Testis (tissue), 3 donors: Measurements from ENCODE around the gene JAKMIP2. TPM values are rescaled to one million over a fixed set of nuclear protein-coding genes. Genes with fewer than 3 reads are reported as not detected.

Experiments
- DNase-seq: peaks from one replicate; pipeline ENCODE4 v3.0.0-alpha.2; 2019
- H3K27ac ChIP-seq, 2 donors: fragments of 200-600 bp; sonication (generic); one replicate each; pipeline ENCODE4 v1.5.1; 2019
- H3K27me3 ChIP-seq: fragments of 200-600 bp; sonication (generic); one replicate; pipeline ENCODE4 v1.5.1; 2019
- H3K36me3 ChIP-seq: fragments of 200-600 bp; sonication (generic); one replicate; pipeline ENCODE4 v1.5.1; 2017; ENCODE audit warnings: low read depth; ENCODE audit errors: missing control alignments
- H3K4me1 ChIP-seq: fragments of 200-600 bp; sonication (generic); one replicate; pipeline ENCODE4 v1.5.1; 2019
- H3K4me3 ChIP-seq, 2 donors: fragments of 200-600 bp; sonication (generic); one replicate each; pipeline ENCODE4 v1.5.1; 2017 to 2019
- H3K9me3 ChIP-seq: fragments of 200-600 bp; sonication (generic); one replicate; pipeline ENCODE4 v1.5.1; 2017
- POLR2A ChIP-seq: fragments of 450-650 bp; IDR thresholded peaks from one replicate; pipeline ENCODE4 v1.6.1; 2017; ENCODE audit warnings: antibody characterized with exemption, mild to moderate bottlenecking, moderate library complexity
- WGBS, 2 donors: methylation state at CpG; one replicate each; pipeline ENCODE4 v1.1.5; 2018; 5-methylcytosine and 5-hydroxymethylcytosine counted together
- intact Hi-C: fragments of 100-400 bp; cut with DNase I; formaldehyde crosslinking; loops from one replicate; pipeline ENCODE4 v1.15.1; 2023; ENCODE audit warnings: low total_unique reads
- polyA plus RNA-seq: library from polyadenylated mRNA; stranded (reverse); fragments of 350-450 nt; fragmentation: Illumina TruSeq; extraction: RNeasy Lipid Tissue Mini Kit (QIAGEN cat#74804); gene quantifications from one replicate; pipeline ENCODE4 v1.2.3, GENCODE V29; 2014; ENCODE audit warnings: low read depth, low replicate concordance; ENCODE audit not compliant: insufficient read depth
- total RNA-seq, 2 donors: library from RNA; depleted of rRNA; stranded (reverse); fragments of >200 nt; gene quantifications; one replicate each; pipeline ENCODE4 v1.2.3, GENCODE V29; 2016
- TF ChIP-seq, protein P1 (sequence below), 3 experiments: fragments of 450-650 bp in 2 of 3; fragments of 200-600 bp in 1 of 3; sonication (generic) in 1 of 3; IDR thresholded peaks; one replicate each; pipeline ENCODE4 v1.5.1; 2016 to 2019; ENCODE audit warnings: antibody characterized with exemption in 3 of 3, mild to moderate bottlenecking in 2 of 3, moderate library complexity in 1 of 3

The JAKMIP2 gene
- total and polyA plus RNA-seq, 3 donors from 2014 or later, result 1.7 to 7.7 (median 3.4) TPM

DNA sequence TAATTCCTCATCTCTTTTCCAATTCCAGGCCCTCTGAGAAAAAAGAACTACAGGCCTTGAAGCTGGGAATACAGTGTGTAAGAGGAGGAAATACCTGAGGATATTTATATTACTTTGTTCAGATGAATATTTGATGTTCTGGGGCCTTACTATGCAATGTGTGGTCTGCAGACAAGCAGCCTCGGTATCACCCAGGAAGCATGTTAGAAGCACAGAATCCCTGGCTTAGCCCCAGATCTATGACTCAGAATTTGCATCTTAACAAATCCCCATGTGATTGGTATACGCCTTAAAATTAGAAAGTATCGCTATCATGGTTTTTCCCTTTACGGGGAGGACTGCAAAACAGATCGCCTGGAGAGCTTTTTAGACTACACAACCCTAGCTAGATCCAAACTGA, 121.0 kb downstream of the JAKMIP2 start:
- no peaks in the 10 kb centered on the region for H3K27me3 ChIP-seq
- no peaks in the 10 kb centered on the region for H3K9me3 ChIP-seq
- H3K27ac ChIP-seq, result no peak overlapping the region
- WGBS, 2 donors, result 92% methylated on average over 5 of the region's 5 CpGs
- TF ChIP-seq, protein P1, sequence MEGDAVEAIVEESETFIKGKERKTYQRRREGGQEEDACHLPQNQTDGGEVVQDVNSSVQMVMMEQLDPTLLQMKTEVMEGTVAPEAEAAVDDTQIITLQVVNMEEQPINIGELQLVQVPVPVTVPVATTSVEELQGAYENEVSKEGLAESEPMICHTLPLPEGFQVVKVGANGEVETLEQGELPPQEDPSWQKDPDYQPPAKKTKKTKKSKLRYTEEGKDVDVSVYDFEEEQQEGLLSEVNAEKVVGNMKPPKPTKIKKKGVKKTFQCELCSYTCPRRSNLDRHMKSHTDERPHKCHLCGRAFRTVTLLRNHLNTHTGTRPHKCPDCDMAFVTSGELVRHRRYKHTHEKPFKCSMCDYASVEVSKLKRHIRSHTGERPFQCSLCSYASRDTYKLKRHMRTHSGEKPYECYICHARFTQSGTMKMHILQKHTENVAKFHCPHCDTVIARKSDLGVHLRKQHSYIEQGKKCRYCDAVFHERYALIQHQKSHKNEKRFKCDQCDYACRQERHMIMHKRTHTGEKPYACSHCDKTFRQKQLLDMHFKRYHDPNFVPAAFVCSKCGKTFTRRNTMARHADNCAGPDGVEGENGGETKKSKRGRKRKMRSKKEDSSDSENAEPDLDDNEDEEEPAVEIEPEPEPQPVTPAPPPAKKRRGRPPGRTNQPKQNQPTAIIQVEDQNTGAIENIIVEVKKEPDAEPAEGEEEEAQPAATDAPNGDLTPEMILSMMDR (IDR thresholded peaks at IDR 0.05), result no peak
- no peak for TF ChIP-seq POLR2A
- intact Hi-C loops, result no loop called here
- DNase-seq, result no peak
- no peaks in the 10 kb centered on the region for H3K4me1 ChIP-seq
- no peak overlapping the region for H3K4me3 ChIP-seq
- no peaks in the 10 kb centered on the region for H3K36me3 ChIP-seq

DNA sequence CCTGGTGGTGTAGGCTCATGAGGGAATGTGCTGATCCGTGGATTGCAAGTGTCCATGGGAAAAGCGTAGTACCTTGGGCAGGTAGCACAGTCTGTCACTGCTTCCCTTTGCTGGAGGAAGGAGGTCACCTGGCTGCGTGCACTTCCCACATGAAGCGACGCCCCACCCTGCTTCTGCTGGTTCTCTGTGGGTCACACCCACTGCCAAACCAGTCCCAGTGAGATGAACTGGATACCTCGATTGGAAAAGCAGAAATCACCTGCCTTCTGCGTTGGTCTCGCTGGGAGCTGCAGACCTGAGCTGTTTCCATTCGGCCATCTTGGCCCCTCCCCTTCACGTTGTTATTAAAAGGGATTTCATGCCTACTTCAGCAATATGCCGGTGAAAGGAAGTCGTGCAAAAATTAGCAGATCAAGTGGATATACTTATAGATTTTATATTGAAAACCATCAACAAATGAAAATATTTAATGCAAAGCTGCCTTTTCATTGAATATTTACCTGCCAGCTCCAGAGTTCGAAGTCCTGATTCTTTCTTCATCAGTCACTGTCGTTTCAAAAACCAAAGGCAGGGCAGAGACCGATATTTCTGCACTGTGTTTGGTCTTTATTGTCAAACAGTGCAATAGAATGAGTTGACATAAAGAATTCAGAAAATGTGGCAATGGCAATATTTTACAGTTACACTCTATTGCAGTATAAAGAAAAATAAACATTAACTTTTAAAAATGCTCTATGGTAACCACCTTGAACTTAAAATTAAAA, 123.2 kb downstream of the JAKMIP2 start:
- no peak for TF ChIP-seq POLR2A
- TF ChIP-seq, protein P1 (IDR thresholded peaks at IDR 0.05), result no peak
- no peak overlapping the region for H3K4me3 ChIP-seq
- no peaks in the 10 kb centered on the region for H3K27me3 ChIP-seq
- no peaks in the 10 kb centered on the region for H3K9me3 ChIP-seq
- intact Hi-C loops, result no loop called here
- WGBS, 2 donors, result 67 to 70% methylated on average over 12 to 15 of the region's 15 CpGs
- H3K36me3 ChIP-seq, result no peaks in the 10 kb centered on the region
- H3K4me1 ChIP-seq, result no peaks in the 10 kb centered on the region
- no peak for DNase-seq
- H3K27ac ChIP-seq, result no peak overlapping the region

DNA sequence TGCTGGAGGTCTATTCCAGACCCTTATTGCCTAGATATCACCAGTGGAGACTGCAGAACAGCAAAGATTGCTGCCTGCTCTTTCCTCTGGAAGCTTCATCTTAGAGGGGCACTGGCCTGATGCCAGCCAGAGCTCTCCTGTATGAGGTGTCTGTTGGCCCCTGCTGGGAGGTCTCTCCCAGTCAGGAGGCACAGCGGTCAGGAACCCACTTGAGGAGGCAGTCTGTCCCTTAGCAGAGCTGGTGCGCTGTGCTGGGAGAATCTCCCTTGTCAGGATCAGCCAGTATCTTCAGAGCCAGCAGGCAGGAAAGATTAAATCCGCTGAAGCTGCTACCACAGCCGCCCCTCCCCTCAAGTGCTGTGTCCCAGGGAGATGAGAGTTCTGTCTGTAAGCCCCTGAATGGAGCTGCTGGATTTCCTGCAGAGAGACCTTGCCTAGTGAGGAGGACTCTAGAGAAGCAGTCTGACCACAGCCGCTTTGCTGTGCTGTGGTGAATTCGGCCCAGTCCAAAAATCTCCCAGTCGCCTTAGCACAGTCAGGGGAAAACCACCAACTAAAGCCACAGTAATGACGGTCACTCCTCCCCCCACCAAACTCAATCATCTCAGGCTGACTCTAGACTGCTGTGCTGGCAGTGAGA, 124.1 kb downstream of the JAKMIP2 start:
- Histone ChIP-seq H3K36me3 (no peaks in the 10 kb centered on the region), H3K27ac (no peak overlapping the region), H3K9me3 (no peaks in the 10 kb centered on the region), H3K4me1 (no peaks in the 10 kb centered on the region), H3K27me3 (no peaks in the 10 kb centered on the region), H3K4me3 (no peak overlapping the region)
- 80 to 90% methylated on average over 2 to 8 of the region's 8 CpGs for WGBS, 2 donors
- intact Hi-C loops, result no loop called here
- no peak for DNase-seq
- TF ChIP-seq POLR2A, result no peak
- TF ChIP-seq, protein P1 (IDR thresholded peaks at IDR 0.05), result no peak

DNA sequence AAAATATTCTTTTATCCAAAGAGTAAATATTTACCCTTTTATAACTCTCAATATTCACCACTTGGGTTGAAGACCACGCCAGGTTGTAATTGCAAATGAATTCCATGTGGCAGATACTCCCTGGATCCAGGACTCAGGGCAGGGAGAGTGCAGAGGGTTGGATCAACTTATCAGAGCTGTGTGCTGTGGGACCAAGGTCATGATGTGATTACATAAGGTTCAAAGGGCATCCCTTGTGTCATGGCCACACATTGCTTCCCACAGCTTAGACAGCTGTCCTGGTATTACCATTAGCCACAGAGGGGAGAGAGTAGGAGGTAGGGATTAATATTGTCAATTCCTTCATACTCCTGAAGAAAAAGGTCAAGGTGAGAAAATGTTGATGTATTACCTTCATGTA, 133.9 kb downstream of the JAKMIP2 start:
- H3K4me1 ChIP-seq, result no peaks in the 10 kb centered on the region
- H3K27me3 ChIP-seq, result no peaks in the 10 kb centered on the region
- no peak overlapping the region for H3K4me3 ChIP-seq
- 89 to 100% methylated on average over 1 of the region's 1 CpG for WGBS, 2 donors
- intact Hi-C loops, result no loop called here
- TF ChIP-seq POLR2A, result no peak
- TF ChIP-seq, protein P1 (IDR thresholded peaks at IDR 0.05), result no peak
- no peaks in the 10 kb centered on the region for H3K9me3 ChIP-seq
- no peak overlapping the region for H3K27ac ChIP-seq
- no peaks in the 10 kb centered on the region for H3K36me3 ChIP-seq
- DNase-seq, result no peak
